ENCODE data around the gene PDE4D. TPM values are rescaled to one million over a fixed set of nuclear protein-coding genes. Genes with fewer than 3 reads are reported as not detected.

PDE4D gene
- total and polyA plus RNA-seq, 2 of the 4 experiments (the other 2 are of a cell fraction), result 1.4 to 7.9 TPM

DNA sequence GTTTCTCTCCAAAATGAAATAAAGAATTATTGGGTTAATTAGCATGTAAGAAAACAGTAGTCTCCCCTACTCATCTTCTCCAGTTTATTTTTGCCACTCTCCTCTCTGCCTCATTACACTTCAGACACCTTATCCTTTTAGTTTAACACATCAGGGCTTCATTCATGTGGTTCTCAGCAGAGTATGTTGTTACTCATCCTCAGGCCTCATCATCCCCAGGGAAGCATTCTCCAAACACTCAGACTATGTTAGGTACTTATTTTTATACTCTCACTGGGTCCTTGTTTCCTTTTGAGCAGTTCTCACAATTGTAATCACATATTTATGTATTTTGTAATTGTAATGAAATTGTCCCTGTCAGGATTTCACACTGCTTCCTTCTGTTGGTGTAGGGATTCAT is 470.5 kb downstream of the PDE4D start:
- Histone ChIP-seq H2AFZ (replicated peaks; ENCODE audit: low read length, poor library complexity) (no peak overlapping the region), H3K4me3 (ENCODE audit: insufficient read depth, low read depth, low read length) (no peak overlapping the region), H3K27ac (ENCODE audit: insufficient read depth, low read length) (no peak overlapping the region), H2AK5ac (ENCODE audit: low read depth, low read length) (no peak overlapping the region), H3K23ac (ENCODE audit: low read depth, low read length) (no peak overlapping the region), H3K27me3 (ENCODE audit: control insufficient read depth, insufficient read depth, low read length) (no peaks in the 10 kb centered on the region), H3K4me1 (ENCODE audit: control insufficient read depth, insufficient read depth, low read length) (no peaks in the 10 kb centered on the region), H3K9me1 (ENCODE audit: insufficient read depth, low read length) (no peaks in the 10 kb centered on the region), H3K36me3 (ENCODE audit: control insufficient read depth, insufficient read depth, low read length) (no peaks in the 10 kb centered on the region), H4K91ac (ENCODE audit: insufficient read depth, low read depth, low read length) (no peak overlapping the region), H4K8ac (ENCODE audit: low read depth in 2 of 2, low read length in 2 of 2) (no peak overlapping the region), H2AK9ac (replicated peaks; ENCODE audit: low read depth, low read length, poor library complexity) (no peak overlapping the region), H3K14ac (replicated peaks; ENCODE audit: low read depth, low read length) (no peak overlapping the region), H2BK5ac (ENCODE audit: low read depth, low read length, poor library complexity, severe bottlenecking) (no peak overlapping the region), H2BK120ac (ENCODE audit: low read depth, low read length) (no peak overlapping the region), H3K4me2 (ENCODE audit: low read depth, low read length) (no peak overlapping the region), H3K4ac (ENCODE audit: low read depth, low read length) (no peak overlapping the region), H2BK15ac (ENCODE audit: low read depth, low read length) (no peak overlapping the region), H4K5ac (ENCODE audit: low read depth, low read length) (no peak overlapping the region), H3K56ac (ENCODE audit: extremely low read depth, insufficient read depth, low read length) (no peak overlapping the region), H3K79me1 (ENCODE audit: low read depth in 1 of 2, low read length in 2 of 2) (no peaks in the 10 kb centered on the region), H3K9ac (ENCODE audit: low read depth, low read length) (no peak overlapping the region), H3K9me3 (ENCODE audit: control insufficient read depth, insufficient read depth, low read length) (no peaks in the 10 kb centered on the region), H2BK20ac (ENCODE audit: low read depth, low read length) (no peak overlapping the region), H4K20me1 (ENCODE audit: insufficient read depth, low read length) (no peaks in the 10 kb centered on the region), H3K18ac (ENCODE audit: low read depth, low read length) (no peak overlapping the region)
- in situ Hi-C loops (cut with MboI; ENCODE audit: low sequenced_read_pairs), result no loop called here
- ATAC-seq (ENCODE audit: low read depth), result no peak
- DNase-seq, result no peak
- intact Hi-C loops (cut with micrococcal nuclease), result no loop called here
- TF ChIP-seq MAFK (IDR thresholded peaks at IDR 0.05; ENCODE audit: low read depth, low read length), result no peak
- TF ChIP-seq, protein P1, sequence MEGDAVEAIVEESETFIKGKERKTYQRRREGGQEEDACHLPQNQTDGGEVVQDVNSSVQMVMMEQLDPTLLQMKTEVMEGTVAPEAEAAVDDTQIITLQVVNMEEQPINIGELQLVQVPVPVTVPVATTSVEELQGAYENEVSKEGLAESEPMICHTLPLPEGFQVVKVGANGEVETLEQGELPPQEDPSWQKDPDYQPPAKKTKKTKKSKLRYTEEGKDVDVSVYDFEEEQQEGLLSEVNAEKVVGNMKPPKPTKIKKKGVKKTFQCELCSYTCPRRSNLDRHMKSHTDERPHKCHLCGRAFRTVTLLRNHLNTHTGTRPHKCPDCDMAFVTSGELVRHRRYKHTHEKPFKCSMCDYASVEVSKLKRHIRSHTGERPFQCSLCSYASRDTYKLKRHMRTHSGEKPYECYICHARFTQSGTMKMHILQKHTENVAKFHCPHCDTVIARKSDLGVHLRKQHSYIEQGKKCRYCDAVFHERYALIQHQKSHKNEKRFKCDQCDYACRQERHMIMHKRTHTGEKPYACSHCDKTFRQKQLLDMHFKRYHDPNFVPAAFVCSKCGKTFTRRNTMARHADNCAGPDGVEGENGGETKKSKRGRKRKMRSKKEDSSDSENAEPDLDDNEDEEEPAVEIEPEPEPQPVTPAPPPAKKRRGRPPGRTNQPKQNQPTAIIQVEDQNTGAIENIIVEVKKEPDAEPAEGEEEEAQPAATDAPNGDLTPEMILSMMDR (conservative IDR thresholded peaks at IDR 0.05; ENCODE audit: low read depth, low read length), result no peak
- no peak for TF ChIP-seq MXI1 (IDR thresholded peaks at IDR 0.05; ENCODE audit: borderline replicate concordance, low read depth, low read length)
- no peak for TF ChIP-seq BHLHE40 (IDR thresholded peaks at IDR 0.05; ENCODE audit: low read depth, low read length)
- TF ChIP-seq POLR2A (IDR thresholded peaks at IDR 0.05; ENCODE audit: low read depth, low read length), result no peak
- TF ChIP-seq NFE2L2 (IDR thresholded peaks at IDR 0.05; ENCODE audit: low read depth, low read length), result no peak
- no peak for TF ChIP-seq RFX5 (IDR thresholded peaks at IDR 0.05; ENCODE audit: low read depth, low read length)
- TF ChIP-seq SMC3 (IDR thresholded peaks at IDR 0.05; ENCODE audit: low read depth, low read length), result no peak
- no peak for TF ChIP-seq MAZ (IDR thresholded peaks at IDR 0.05; ENCODE audit: borderline replicate concordance, low read depth, low read length)
- no peak for TF ChIP-seq CEBPB (IDR thresholded peaks at IDR 0.05; ENCODE audit: low read depth, low read length)
- TF ChIP-seq RAD21 (IDR thresholded peaks at IDR 0.05; ENCODE audit: low read length), result no peak
- TF ChIP-seq FOS (IDR thresholded peaks at IDR 0.05; ENCODE audit: low read depth, low read length), result no peak
- TF ChIP-seq CHD1 (IDR thresholded peaks at IDR 0.05; ENCODE audit: low read depth, low read length), result no peak
- no peak for TF ChIP-seq RCOR1 (IDR thresholded peaks at IDR 0.05; ENCODE audit: insufficient replicate concordance, low read length)
- TF ChIP-seq, protein P2, sequence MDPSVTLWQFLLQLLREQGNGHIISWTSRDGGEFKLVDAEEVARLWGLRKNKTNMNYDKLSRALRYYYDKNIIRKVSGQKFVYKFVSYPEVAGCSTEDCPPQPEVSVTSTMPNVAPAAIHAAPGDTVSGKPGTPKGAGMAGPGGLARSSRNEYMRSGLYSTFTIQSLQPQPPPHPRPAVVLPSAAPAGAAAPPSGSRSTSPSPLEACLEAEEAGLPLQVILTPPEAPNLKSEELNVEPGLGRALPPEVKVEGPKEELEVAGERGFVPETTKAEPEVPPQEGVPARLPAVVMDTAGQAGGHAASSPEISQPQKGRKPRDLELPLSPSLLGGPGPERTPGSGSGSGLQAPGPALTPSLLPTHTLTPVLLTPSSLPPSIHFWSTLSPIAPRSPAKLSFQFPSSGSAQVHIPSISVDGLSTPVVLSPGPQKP (IDR thresholded peaks at IDR 0.05; ENCODE audit: borderline replicate concordance, low read depth, low read length), result no peak
- TF ChIP-seq, protein P3, sequence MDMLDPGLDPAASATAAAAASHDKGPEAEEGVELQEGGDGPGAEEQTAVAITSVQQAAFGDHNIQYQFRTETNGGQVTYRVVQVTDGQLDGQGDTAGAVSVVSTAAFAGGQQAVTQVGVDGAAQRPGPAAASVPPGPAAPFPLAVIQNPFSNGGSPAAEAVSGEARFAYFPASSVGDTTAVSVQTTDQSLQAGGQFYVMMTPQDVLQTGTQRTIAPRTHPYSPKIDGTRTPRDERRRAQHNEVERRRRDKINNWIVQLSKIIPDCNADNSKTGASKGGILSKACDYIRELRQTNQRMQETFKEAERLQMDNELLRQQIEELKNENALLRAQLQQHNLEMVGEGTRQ (IDR thresholded peaks at IDR 0.05; ENCODE audit: low read depth, low read length), result no peak
- no TSS peak for BruUV-seq (replicated peaks)
- POLR2A ChIA-PET (ENCODE audit: unreplicated experiment), result no interaction called here
- CTCF ChIA-PET, result interaction anchor here (0.7 kb wide), 1 partner anchor 250 kb away, joined by 3 read pairs; no protein-coding TSS in a partner anchor
- dilution Hi-C loops (cut with HindIII; ENCODE audit: low sequenced_read_pairs, unreplicated experiment), result no loop called here

Measured in IMR-90 (cell line).